Measurements from ENCODE around the gene DNM3.
"Not testable (repeated sequence)": the region's sequence is repeated elsewhere in the genome, so short reads cannot be mapped to it uniquely, and the experiment has no call there.

The DNM3 gene

GRCh38 chr1:172051898-172052297, 210.6 kb downstream of the DNM3 start:
- DNase-seq = no peak

GRCh38 chr1:172054172-172054571, 212.9 kb downstream of the DNM3 start:
- DNase-seq = no peak

GRCh38 chr1:172055816-172056419, 214.6 kb downstream of the DNM3 start:
- not testable (repeated sequence) for DNase-seq

- no peak for DNase-seq
Observed at GRCh38 chr1:172068334-172068733, 227.0 kb downstream of the DNM3 start.

GRCh38 chr1:172069051-172069450, 227.8 kb downstream of the DNM3 start:
- DNase-seq = no peak

GRCh38 chr1:172069534-172069933, 228.2 kb downstream of the DNM3 start:
- no peak for DNase-seq

- no peak for DNase-seq
Observed at GRCh38 chr1:172070055-172070454, 228.8 kb downstream of the DNM3 start.

GRCh38 chr1:172071746-172072145, 230.4 kb downstream of the DNM3 start:
- DNase-seq = no peak

GRCh38 chr1:172079859-172080258, 238.6 kb downstream of the DNM3 start:
- not testable (repeated sequence) for DNase-seq

GRCh38 chr1:172083191-172083590, 241.9 kb downstream of the DNM3 start:
- DNase-seq = no peak

GRCh38 chr1:172084876-172085275, 243.6 kb downstream of the DNM3 start:
- no peak for DNase-seq

GRCh38 chr1:172085317-172085716, 244.0 kb downstream of the DNM3 start:
- DNase-seq = no peak

GRCh38 chr1:172086137-172086536, 244.8 kb downstream of the DNM3 start:
- DNase-seq = no peak

GRCh38 chr1:172088256-172088655, 247.0 kb downstream of the DNM3 start:
- no peak for DNase-seq

GRCh38 chr1:172089768-172090510, 248.6 kb downstream of the DNM3 start:
- DNase-seq = peak; percentile 70

- no peak for DNase-seq
Observed at GRCh38 chr1:172090511-172090817, 249.2 kb downstream of the DNM3 start.

GRCh38 chr1:172095846-172096245, 254.5 kb downstream of the DNM3 start:
- no peak for DNase-seq

- DNase-seq = no peak
Observed at GRCh38 chr1:172105230-172105629, 263.9 kb downstream of the DNM3 start.

- DNase-seq = no peak
Observed at GRCh38 chr1:172107316-172107975, 266.1 kb downstream of the DNM3 start.

- DNase-seq = no peak
Observed at GRCh38 chr1:172108161-172108893, 267.0 kb downstream of the DNM3 start.

GRCh38 chr1:172109359-172109758, 268.1 kb downstream of the DNM3 start:
- no peak for DNase-seq

GRCh38 chr1:172112576-172112975, 271.3 kb downstream of the DNM3 start:
- no peak for DNase-seq

GRCh38 chr1:172117800-172118199, 276.5 kb downstream of the DNM3 start:
- no peak for DNase-seq

GRCh38 chr1:172118618-172119017, 277.3 kb downstream of the DNM3 start:
- no peak for DNase-seq

All from activated CD4-positive, alpha-beta T cell treated with anti-CD3 and anti-CD28 coated beads for 48 hours (primary cell).